ENCODE measurements around the gene ACSL4. TPM values are rescaled to one million over a fixed set of nuclear protein-coding genes. Genes with fewer than 3 reads are reported as not detected.
"Not testable (repeated sequence)": the region's sequence is repeated elsewhere in the genome, so short reads cannot be mapped to it uniquely, and the experiment has no call there.

ACSL4 gene
- 10 to 100 TPM; 56.4 to 73.2 (median 67.2) TPM for polyA plus RNA-seq (ENCODE audit: insufficient read length in 3 of 3)

GRCh38 chrX:109732807-109733612, at the start of gene ACSL4:
Gene ACSL4 (minus strand): TSS chrX:109733257. CDS start chrX:109683363, 49,894 bp downstream.
- peak in 2 of 3 donors; percentile 61 to 63 for DNase-seq (ENCODE audit: low read depth in 3 of 3, low spot score in 2 of 3)

DNA sequence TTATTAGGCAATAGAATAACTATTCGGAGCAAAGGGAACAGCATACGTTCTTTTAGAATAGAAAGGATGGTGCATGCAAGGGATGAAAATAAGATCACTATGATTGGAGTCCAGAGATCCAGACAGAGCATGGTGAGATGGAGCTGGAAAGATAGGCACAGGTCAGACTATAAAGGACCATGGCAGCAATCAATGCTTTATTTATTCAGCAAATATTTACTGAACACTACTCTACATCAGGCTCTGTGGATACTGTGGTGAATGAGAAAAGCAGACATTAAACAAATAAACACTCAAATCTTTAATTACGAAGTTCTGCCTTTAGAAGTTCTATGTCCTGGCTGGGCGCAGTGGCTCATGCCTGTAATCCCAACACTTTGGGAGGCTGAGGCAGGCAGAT, 44.7 kb upstream of the ACSL4 start:
- no peak for DNase-seq (ENCODE audit: low read depth in 3 of 3, low spot score in 2 of 3)

GRCh38 chrX:109776986-109777385, 43.9 kb upstream of the ACSL4 start:
- DNase-seq (ENCODE audit: low read depth in 3 of 3, low spot score in 2 of 3), result no peak

DNA sequence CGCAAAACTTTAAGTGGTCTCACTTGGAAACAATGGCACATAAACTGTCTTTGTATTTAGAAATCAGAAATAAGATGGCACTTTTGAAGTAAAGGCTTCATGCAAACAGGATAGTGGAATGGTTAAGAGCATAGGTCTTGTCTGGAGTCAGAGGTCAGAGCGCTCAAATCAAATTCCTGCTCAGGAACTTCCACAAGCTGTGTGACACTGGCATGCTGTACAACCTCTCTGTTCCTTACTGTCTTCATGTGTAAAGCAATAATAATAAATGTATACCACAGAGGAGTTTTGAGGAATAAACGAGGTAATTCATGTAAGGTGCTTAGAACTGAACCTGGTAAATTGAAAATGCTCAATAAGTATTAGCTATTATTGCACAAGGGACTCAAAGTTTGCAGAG, 43.4 kb upstream of the ACSL4 start:
- no peak for DNase-seq (ENCODE audit: low read depth in 3 of 3, low spot score in 2 of 3)

GRCh38 chrX:109775386-109775785, 42.3 kb upstream of the ACSL4 start:
- no peak for DNase-seq (ENCODE audit: low read depth in 3 of 3, low spot score in 2 of 3)

- DNase-seq (ENCODE audit: low read depth in 3 of 3, low spot score in 2 of 3), result no peak
These were observed 41.6 kb upstream of the ACSL4 start for GRCh38 chrX:109774706-109775105.

- DNase-seq (ENCODE audit: low read depth in 3 of 3, low spot score in 2 of 3), result no peak
These were observed 41.1 kb upstream of the ACSL4 start for GRCh38 chrX:109774136-109774535.

GRCh38 chrX:109773374-109773773, 40.3 kb upstream of the ACSL4 start:
- DNase-seq (ENCODE audit: low read depth in 3 of 3, low spot score in 2 of 3), result no peak

GRCh38 chrX:109770780-109771179, 37.7 kb upstream of the ACSL4 start:
- no peak for DNase-seq (ENCODE audit: low read depth in 3 of 3, low spot score in 2 of 3)

DNA sequence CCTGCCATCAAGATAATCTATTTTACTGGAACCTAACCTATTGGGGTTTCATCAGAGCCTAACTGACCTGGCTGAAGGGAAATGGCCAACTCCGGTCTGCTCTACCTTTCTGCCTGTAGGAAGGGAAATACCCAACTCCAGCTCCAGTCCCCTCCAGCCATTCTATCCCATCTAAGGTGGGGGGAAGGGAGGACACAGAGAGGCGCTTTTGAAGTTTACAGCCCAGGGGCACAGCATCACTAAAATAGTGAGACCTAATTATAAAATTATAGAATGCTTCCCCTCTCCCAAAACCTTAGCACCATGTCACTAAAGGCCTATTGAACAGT, 27.8 kb upstream of the ACSL4 start:
- DNase-seq (ENCODE audit: low read depth in 3 of 3, low spot score in 2 of 3), result no peak

GRCh38 chrX:109760209-109760921, 27.3 kb upstream of the ACSL4 start:
- DNase-seq (ENCODE audit: low read depth in 3 of 3, low spot score in 2 of 3), result no peak

DNA sequence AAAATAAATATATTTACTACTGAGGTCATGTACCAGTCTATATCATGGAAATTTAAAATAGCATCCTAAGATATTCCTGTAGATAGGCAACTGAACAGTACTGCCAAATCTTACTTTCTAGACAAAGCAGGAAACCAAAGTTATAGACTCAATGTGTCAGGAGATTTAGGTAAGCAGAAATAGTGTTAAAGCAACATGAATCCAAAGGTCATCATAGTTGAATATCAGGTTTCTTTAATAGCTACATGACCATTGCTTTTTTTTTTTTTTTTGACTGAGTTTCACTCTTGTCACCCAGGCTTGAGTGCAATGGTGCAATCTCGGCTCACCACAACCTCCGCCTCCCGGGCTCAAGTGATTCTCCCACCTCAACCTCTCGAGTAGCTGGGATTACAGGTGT, 20.2 kb upstream of the ACSL4 start:
- DNase-seq (ENCODE audit: low read depth in 3 of 3, low spot score in 2 of 3), result no peak

DNA sequence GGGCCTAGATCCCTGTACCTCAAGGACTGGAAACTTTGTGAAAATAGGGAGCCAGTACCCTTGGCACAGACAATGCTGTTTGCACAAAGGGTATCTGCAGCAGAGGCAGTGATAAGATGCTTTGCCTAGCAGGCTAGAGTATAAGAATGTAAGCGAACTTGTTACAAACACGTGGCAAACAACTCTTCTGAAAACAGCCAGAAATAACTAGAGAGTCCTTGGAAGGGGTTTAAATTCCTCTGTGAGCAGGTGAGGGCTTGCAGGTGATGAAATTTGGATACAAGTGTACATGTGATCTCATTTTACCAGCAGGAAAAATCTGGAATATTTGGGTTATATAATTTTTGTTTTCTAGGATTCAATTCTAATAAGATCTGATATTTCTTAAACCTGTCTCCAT, 18.6 kb upstream of the ACSL4 start:
- no peak for DNase-seq (ENCODE audit: low read depth in 3 of 3, low spot score in 2 of 3)

DNA sequence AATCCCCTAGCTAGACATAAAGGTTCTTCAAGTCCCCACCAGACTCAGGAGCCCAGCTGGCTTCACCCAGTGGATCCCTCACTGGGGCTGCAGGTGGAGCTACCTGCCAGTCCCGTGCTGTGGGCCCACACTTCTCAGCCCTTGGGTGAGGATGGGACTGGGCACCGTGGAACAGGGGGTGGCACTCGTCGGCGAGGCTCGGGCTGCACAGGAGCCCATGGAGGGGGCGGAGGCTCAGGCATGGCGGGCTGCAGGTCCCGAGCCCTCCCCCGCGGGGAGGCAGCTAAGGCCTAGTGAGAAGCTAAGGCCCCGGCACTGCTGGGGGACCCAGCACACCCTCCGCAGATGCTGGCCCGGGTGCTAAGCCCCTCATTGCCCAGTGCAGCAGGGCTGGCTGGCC, 16.1 kb upstream of the ACSL4 start:
- DNase-seq (ENCODE audit: low read depth in 3 of 3, low spot score in 2 of 3), result no peak

DNA sequence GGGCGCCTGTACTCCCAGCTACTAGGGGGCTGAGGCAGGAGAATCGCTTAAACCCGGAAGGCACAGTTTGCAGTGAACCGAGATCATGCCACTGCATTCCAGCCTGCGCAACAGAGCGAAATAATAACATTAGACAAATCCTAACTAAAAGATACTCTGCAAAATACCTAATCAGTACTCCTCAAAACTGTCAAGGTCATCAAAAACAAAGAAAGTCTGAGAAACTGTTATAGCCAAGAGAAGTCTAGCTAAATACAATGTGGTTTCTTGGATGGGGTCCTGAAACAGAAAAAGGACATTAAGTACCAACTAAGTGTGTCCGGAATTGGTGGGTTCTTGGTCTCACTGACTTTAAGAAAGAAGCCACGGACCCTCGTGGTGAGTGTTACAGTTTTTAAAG, 14.6 kb upstream of the ACSL4 start:
- no peak for DNase-seq (ENCODE audit: low read depth in 3 of 3, low spot score in 2 of 3)

DNA sequence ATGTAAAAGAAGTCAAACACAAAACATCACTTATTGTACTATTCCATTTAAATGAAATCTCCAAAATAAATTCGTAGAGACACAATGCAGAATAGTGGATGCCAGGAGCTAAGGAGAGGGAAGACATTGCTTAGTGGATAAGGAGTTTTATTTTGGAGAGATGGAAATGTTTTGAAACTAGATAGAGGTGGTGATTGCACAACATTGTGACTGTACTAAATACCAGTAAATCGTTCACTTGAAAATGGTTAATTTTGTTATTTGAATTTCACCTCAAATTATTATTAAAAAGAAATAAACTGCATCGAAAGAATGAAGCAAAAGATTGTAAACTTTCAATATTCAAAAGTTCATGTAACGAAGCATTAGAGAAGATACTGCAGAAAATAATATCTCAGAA, 9.7 kb upstream of the ACSL4 start:
- no peak for DNase-seq (ENCODE audit: low read depth in 3 of 3, low spot score in 2 of 3)

GRCh38 chrX:109740896-109741295, 7.8 kb upstream of the ACSL4 start:
- DNase-seq (ENCODE audit: low read depth in 3 of 3, low spot score in 2 of 3), result not testable (repeated sequence)

DNA sequence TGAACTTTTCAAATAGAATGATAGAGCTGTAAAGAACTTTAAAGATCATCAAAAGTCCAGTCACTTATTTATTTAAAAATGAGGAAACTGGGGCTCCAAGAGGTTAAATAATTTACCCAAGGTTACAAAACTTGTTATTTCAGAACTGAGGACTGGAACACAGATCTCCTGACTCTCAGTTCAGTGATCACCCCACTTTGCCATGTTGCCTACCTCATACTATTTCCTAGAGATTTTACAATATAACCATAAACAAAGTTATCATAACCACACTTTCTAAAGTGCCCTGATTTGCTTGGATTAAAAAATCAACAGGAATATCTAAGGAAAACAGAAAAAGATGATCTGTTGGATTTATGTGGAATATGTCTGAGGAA, 7.4 kb upstream of the ACSL4 start:
- DNase-seq (ENCODE audit: low read depth in 3 of 3, low spot score in 2 of 3), result no peak

DNA sequence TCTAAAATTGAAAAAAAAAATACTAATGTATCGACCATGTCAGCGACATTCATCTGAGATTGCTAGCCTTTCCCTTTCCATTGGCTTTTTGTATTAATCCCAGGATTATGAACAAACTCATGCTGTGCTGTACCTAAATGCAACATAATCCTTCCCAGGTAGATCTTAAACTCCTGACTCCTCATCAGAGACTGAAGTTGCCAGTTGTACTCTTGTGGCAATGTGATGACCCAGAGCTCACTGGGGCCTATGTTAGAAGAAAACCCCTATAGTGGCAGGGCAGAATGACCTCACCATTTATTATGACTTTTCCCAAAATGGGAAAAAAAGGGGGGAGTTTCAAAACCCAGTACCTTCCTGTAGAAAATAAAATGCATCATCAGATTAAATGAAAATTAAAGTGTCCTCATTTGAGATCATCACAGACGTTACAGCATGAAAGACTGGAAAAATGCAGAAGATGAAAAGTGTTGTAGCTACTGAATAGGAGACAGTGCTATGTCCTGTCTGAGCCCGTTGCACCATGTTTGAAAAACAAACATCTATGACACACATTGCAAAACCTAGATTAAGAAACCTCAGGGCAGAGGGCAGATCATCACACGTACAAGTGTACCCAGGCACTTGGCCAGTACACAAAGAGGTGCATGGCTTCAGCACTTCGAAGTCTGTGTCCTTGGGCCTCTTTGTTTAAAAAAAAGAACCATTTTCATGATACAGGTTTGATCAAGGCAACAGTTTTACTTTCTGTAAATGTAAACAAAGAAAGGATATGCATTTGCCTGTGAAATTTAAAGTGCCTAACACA, 6.8 kb upstream of the ACSL4 start:
- DNase-seq (ENCODE audit: low read depth in 3 of 3, low spot score in 2 of 3), result no peak

DNA sequence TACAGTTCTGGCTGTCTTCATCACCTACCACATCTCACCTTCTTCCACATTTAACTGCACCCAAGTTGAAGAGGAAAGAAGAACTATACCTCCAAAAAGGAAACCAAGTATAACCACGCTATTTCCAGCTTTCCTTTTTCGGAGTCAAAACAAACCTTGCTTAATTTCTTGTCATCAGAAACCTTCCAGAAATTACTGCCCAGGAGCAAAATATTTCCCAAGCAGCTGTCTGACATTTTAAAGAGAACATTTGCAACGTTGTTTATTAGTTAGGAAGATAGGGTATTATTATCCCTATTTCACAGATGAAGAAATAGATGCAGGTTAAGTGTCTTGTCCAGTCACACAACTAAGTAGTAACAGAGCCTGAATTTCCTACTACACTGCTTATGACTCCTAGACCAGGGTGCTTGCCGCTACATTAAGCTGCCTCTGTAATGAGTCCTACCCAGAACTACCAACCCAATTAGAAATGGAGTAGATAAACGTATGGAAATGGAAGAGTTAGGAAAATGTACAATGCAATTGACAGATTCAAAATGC, 2.2 kb upstream of the ACSL4 start:
- no peak for DNase-seq (ENCODE audit: low read depth in 3 of 3, low spot score in 2 of 3)

DNA sequence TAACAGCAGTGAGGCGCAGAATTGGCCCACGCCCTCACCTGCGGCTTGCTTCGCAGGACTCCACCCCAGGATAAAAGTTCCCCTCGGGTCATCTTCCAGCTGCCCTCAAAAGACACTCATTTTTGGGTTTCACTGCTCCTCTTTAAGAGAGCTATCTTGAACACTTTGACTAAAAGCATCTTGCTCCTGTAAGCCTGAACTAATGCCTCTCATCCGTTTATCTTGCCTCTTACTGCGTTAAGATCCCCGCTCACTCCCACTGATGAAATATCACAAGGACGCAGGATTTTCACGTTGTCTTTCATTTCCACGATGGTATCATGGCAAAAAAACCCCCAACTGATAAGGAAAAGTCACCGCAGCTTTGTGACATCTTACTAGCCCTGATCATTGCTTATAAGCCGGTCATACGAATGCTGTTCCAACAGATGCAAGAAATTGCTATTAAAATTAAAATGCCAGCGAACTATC, 591 bp upstream of the ACSL4 start:
- DNase-seq (ENCODE audit: low read depth in 3 of 3, low spot score in 2 of 3), result no peak

Data from right renal cortex interstitium (tissue), 3 donors.